A549 treated with AZD9567 at 1 μM for 4 hours (cell line): Measurements from ENCODE around the gene HNF4A. TPM values are rescaled to one million over a fixed set of nuclear protein-coding genes. Genes with fewer than 3 reads are reported as not detected.

Experiments
- total RNA-seq: library from RNA; stranded (reverse); fragments of 200-300 nt; extraction: Qiagen RNA extraction; gene quantifications from 5 replicates; pipeline ENCODE4 v1.2.3, GENCODE V29; 2022; ENCODE audit not compliant: insufficient read depth

HNF4A gene
- 13.5 to 15.7 TPM (median 15.1 TPM) in 5 replicates for total RNA-seq

DNA sequence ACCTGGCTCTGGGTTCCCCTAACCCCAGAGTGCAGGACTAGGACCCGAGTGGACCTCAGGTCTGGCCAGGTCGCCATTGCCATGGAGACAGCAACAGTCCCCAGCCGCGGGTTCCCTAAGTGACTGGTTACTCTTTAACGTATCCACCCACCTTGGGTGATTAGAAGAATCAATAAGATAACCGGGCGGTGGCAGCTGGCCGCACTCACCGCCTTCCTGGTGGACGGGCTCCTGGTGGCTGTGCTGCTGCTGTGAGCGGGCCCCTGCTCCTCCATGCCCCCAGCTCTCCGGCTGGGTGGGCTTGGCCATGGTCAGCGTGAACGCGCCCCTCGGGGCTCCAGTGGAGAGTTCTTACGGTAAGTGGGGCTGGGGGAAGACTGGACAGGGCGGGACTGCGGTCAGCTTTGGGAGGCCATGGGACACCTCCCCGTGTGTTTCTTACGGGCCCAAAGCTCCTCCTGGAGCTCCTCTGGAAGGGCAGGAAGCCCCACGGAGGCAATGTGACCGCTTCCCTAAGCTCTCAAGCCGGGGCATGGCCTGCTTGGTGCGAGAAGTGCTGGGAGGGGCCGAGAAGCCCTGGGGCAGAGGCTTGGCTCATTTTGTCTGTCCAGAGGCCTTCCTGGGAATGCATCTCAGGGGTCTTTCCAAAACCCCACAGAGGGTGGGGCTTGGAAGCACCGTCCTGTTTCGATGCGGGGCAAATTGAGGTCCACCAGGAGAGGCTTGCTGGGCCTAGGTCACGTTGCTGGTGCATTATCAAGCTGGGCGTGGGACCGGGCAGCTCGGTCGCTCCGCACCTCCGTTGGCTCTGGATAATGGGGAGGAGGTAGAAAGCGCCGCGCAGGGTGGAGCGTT lies at the start of gene HNF4A:
Gene HNF4A, plus strand, starts transcription at position 202 of the 855 bp plus-strand sequence. Its CDS starts 106 bp downstream, at position 308.

DNA sequence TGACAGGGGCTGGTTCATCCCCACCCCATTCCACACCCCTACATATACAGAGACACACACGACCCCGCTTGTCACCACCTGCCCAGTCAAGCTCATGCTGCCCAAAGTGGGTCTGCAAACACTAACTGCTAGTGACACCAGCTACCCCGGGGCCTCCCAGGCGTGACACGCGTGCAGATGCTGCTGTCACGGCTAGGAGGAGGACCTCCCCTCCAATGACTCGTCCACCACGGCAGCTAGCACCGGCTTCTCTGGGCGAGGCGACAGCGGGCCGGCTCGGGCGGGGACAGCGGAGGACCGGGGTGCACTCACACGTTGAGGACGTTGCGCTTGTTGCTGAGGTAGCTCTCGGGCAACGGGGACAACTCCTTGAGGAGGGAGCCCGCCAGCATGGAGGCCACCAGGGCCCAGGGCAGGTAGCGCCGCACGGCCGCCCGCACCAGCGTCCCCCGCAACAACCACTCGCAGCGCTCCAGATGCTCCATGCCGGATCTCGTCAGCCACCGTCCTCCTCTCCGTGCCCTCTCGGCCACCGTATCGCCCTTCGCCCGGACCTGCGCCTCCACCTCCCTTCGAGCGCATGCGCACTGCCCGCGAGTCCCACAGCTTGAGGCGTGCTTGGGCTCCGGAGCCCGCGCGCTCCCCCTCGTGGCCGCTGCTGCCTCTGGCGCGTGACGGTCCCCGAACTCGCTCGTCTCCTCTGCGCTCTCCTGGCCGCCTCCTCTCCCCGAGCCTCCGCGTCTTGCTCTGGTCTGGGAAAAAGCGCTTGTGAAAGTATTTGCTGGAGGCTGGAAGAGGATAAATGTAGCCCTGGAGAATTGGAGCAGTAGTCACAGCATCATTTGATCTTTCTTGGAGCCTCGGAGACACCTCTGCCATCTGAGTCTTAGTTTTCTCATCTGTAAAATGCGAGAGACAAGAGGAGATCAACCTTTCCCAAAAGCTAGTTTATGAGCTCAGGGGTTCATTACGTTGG lies 44.5 kb upstream of the HNF4A start, which contains the start of gene FITM2:
Gene FITM2, minus strand, starts transcription at position 539 of the 976 bp plus-strand sequence. Its CDS starts 54 bp downstream, at position 485.

GRCh38 chr20:44336725-44337380 lies 18.6 kb upstream of the HNF4A start, which contains the start of gene R3HDML:
R3HDML (plus strand) TSS chr20:44337043; CDS start chr20:44337158, 115 bp downstream.

GRCh38 chr20:44475694-44476560 lies 120.4 kb downstream of the HNF4A start, which contains the start of gene TTPAL:
TTPAL (plus strand) TSS chr20:44475874; CDS start chr20:44480000, 4,126 bp downstream.

Other genes with a start within 250 kb of the HNF4A start
- 3.3 to 4.8 TPM (median 3.8 TPM) in 5 replicates for gene JPH2, start 168.5 kb upstream of the HNF4A start, total RNA-seq
- gene OSER1, start 144.9 kb upstream of the HNF4A start, total RNA-seq, result 49.6 to 60.7 TPM (median 54.0 TPM) in 5 replicates
- gene GDAP1L1, start 108.4 kb upstream of the HNF4A start, total RNA-seq, result 0.26 TPM in 1 of 5 replicates, not detected in the others
- gene FITM2, start 44.5 kb upstream of the HNF4A start, total RNA-seq, result 8.4 to 9.9 TPM (median 9.0 TPM) in 5 replicates
- 0.11 to 0.41 TPM (median 0.17 TPM) in 4 of 5 replicates, not detected in the other for gene R3HDML, start 18.7 kb upstream of the HNF4A start, total RNA-seq
- gene TTPAL, start 120.2 kb downstream of the HNF4A start, total RNA-seq, result 13.8 to 16.8 TPM (median 16.0 TPM) in 5 replicates
- 75.5 to 89.7 TPM (median 83.2 TPM) in 5 replicates for gene SERINC3, start 166.4 kb downstream of the HNF4A start, total RNA-seq
- gene PKIG, start 226.9 kb downstream of the HNF4A start, total RNA-seq, result 32.4 to 38.8 TPM (median 35.9 TPM) in 5 replicates